ENCODE data around the gene BTRC. TPM values are rescaled to one million over a fixed set of nuclear protein-coding genes. Genes with fewer than 3 reads are reported as not detected.

The BTRC gene
- polyA plus RNA-seq, 3 donors = 2.8 to 4.3 (median 3.1) TPM

DNA sequence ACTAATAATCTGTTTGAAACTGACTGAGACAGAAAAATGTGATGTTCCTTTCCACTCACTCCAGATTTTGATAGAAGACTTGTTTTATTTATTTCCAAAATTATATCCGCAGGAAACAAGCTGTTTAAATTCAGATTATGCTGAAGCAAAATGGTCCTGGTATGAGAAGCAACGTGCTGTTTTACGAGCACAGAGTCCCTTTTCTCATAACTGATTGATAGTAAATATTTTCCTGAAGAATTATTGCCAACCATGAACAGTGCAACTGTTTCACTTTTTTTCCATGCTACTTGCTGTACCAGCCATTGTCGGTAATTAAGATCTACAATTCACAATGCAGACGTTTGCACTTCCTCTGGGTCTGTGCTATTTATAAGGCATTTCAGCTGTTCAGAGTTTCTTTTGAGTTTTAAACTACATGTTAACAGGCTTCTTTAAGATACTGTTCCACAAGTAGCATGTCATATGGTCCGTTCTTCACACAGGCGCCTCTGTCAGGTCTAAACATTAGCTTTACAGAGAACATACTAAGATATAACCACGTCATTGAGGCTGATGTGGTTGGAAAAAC lies 130.3 kb downstream of the BTRC start:
- WGBS (ENCODE audit: insufficient coverage) = no CpG with 5 or more reads among the region's 8 CpGs
- H4K20me1 ChIP-seq (ENCODE audit: insufficient read depth, low read length) = no peaks in the 10 kb centered on the region
- no peak overlapping the region for H3K27ac ChIP-seq (ENCODE audit: low read depth in 1 of 2, low read length in 2 of 2)
- no peaks in the 10 kb centered on the region for H3K9me3 Mint-ChIP-seq
- H3K27me3 Mint-ChIP-seq (ENCODE audit: low read depth in 3 of 3) = peaks cover 0 to 2% (median 0%) of the 10 kb centered on the region in 3 donors
- H3K27me3 ChIP-seq (ENCODE audit: control insufficient read depth in 2 of 2, insufficient read depth in 2 of 2, low read length in 2 of 2) = no peaks in the 10 kb centered on the region
- no peak for DNase-seq
- H3K4me3 ChIP-seq (replicated peaks in 1 of 3; ENCODE audit: low read depth in 2 of 3, low read length in 3 of 3) = no peak overlapping the region
- no peaks in the 10 kb centered on the region for H3K9me3 ChIP-seq (replicated peaks in 1 of 2; ENCODE audit: control insufficient read depth in 1 of 2, insufficient read depth in 1 of 2, low read length in 2 of 2)
- no peak overlapping the region for H3K27ac Mint-ChIP-seq
- no peak overlapping the region for H3K9ac ChIP-seq (ENCODE audit: insufficient read depth, low read length, poor library complexity, severe bottlenecking)
- no peaks in the 10 kb centered on the region for H3K79me2 ChIP-seq (ENCODE audit: insufficient read depth, low read length)
- no peak overlapping the region for H2AFZ ChIP-seq (ENCODE audit: insufficient read depth, low read depth, low read length, poor library complexity, severe bottlenecking)
- H3K36me3 ChIP-seq (replicated peaks in 1 of 2; ENCODE audit: control insufficient read depth in 1 of 2, insufficient read depth in 2 of 2, low read length in 2 of 2) = peaks cover 3 to 10% of the 10 kb centered on the region in 2 donors
- H3K4me3 Mint-ChIP-seq = no peak overlapping the region
- no peaks in the 10 kb centered on the region for H3K4me1 ChIP-seq (ENCODE audit: control insufficient read depth in 1 of 2, insufficient read depth in 2 of 2, low read length in 2 of 2)
- H3K36me3 Mint-ChIP-seq = peaks cover 16 to 19% of the 10 kb centered on the region in 2 donors
- H3K4me2 ChIP-seq (replicated peaks; ENCODE audit: extremely low read depth, low read length, poor library complexity, severe bottlenecking) = no peak overlapping the region
- TF ChIP-seq, protein P1, sequence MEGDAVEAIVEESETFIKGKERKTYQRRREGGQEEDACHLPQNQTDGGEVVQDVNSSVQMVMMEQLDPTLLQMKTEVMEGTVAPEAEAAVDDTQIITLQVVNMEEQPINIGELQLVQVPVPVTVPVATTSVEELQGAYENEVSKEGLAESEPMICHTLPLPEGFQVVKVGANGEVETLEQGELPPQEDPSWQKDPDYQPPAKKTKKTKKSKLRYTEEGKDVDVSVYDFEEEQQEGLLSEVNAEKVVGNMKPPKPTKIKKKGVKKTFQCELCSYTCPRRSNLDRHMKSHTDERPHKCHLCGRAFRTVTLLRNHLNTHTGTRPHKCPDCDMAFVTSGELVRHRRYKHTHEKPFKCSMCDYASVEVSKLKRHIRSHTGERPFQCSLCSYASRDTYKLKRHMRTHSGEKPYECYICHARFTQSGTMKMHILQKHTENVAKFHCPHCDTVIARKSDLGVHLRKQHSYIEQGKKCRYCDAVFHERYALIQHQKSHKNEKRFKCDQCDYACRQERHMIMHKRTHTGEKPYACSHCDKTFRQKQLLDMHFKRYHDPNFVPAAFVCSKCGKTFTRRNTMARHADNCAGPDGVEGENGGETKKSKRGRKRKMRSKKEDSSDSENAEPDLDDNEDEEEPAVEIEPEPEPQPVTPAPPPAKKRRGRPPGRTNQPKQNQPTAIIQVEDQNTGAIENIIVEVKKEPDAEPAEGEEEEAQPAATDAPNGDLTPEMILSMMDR (IDR thresholded peaks at IDR 0.05) = no peak
- intact Hi-C loops (cut with micrococcal nuclease) = no loop called here
- H3K4me1 Mint-ChIP-seq = peaks cover 6% of the 10 kb centered on the region

DNA sequence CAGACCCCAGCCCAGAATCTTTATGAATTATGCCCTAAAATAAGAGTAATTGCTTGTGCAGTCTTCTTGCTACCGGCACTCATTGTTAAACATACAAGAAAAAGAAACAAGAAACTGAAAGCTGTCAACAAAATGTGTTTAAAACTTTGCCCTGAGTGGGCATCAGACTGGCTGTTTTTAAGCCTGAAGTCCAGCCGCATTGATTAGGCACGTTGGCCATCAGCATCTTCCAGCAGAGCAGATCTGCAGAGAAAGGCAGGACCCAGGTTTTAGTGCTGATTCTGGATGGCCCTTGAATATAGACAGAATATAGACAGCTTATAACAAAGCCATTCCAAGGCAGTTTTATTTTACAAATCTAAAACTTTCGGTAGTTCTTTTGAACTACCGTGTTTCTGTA lies 131.2 kb downstream of the BTRC start:
- no peaks in the 10 kb centered on the region for H3K79me2 ChIP-seq (ENCODE audit: insufficient read depth, low read length)
- H3K9ac ChIP-seq (ENCODE audit: insufficient read depth, low read length, poor library complexity, severe bottlenecking) = no peak overlapping the region
- no peaks in the 10 kb centered on the region for H3K27me3 ChIP-seq (ENCODE audit: control insufficient read depth in 2 of 2, insufficient read depth in 2 of 2, low read length in 2 of 2)
- H3K27me3 Mint-ChIP-seq (ENCODE audit: low read depth in 3 of 3) = peaks cover 0 to 2% (median 0%) of the 10 kb centered on the region in 3 donors
- WGBS (ENCODE audit: insufficient coverage) = 100% methylated on average over 2 of the region's 5 CpGs
- peaks cover 10% of the 10 kb centered on the region for H3K4me1 Mint-ChIP-seq
- H3K4me1 ChIP-seq (ENCODE audit: control insufficient read depth in 1 of 2, insufficient read depth in 2 of 2, low read length in 2 of 2) = no peaks in the 10 kb centered on the region
- H3K27ac Mint-ChIP-seq = no peak overlapping the region
- no peak for DNase-seq
- TF ChIP-seq, protein P1 (IDR thresholded peaks at IDR 0.05) = no peak
- no peaks in the 10 kb centered on the region for H4K20me1 ChIP-seq (ENCODE audit: insufficient read depth, low read length)
- H3K27ac ChIP-seq (ENCODE audit: low read depth in 1 of 2, low read length in 2 of 2) = no peak overlapping the region
- no peak overlapping the region for H3K4me2 ChIP-seq (replicated peaks; ENCODE audit: extremely low read depth, low read length, poor library complexity, severe bottlenecking)
- H2AFZ ChIP-seq (ENCODE audit: insufficient read depth, low read depth, low read length, poor library complexity, severe bottlenecking) = no peak overlapping the region
- H3K36me3 Mint-ChIP-seq = peaks cover 16 to 17% of the 10 kb centered on the region in 2 donors
- H3K9me3 Mint-ChIP-seq = no peaks in the 10 kb centered on the region
- no peak overlapping the region for H3K4me3 ChIP-seq (replicated peaks in 1 of 3; ENCODE audit: low read depth in 2 of 3, low read length in 3 of 3)
- no peak overlapping the region for H3K4me3 Mint-ChIP-seq
- intact Hi-C loops (cut with micrococcal nuclease) = no loop called here
- no peaks in the 10 kb centered on the region for H3K9me3 ChIP-seq (replicated peaks in 1 of 2; ENCODE audit: control insufficient read depth in 1 of 2, insufficient read depth in 1 of 2, low read length in 2 of 2)
- H3K36me3 ChIP-seq (replicated peaks in 1 of 2; ENCODE audit: control insufficient read depth in 1 of 2, insufficient read depth in 2 of 2, low read length in 2 of 2) = peaks cover 0 to 3% of the 10 kb centered on the region in 2 donors
